Measurements from ENCODE around the gene ANKLE2.

DNA sequence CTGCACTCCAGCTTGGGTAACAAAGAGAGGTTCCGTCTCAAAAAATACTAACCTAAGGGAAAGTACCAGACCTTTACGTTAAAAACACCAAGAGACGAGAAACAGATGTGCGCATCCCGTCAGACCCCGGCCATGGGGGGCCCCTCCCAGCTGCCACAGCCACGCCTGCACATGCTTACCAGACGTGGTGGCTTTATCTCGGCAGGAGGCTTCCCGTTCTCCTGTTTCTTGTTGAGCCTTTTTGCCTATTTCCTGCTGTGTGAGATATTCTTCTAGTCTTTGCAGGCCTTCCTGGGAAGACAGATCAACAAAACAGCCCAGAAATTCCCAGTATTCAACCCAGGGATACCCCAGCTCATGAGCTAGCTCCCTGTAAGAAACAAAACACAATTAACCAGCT is 27.4 kb downstream of the ANKLE2 start:
- TF ChIP-seq, protein P1, sequence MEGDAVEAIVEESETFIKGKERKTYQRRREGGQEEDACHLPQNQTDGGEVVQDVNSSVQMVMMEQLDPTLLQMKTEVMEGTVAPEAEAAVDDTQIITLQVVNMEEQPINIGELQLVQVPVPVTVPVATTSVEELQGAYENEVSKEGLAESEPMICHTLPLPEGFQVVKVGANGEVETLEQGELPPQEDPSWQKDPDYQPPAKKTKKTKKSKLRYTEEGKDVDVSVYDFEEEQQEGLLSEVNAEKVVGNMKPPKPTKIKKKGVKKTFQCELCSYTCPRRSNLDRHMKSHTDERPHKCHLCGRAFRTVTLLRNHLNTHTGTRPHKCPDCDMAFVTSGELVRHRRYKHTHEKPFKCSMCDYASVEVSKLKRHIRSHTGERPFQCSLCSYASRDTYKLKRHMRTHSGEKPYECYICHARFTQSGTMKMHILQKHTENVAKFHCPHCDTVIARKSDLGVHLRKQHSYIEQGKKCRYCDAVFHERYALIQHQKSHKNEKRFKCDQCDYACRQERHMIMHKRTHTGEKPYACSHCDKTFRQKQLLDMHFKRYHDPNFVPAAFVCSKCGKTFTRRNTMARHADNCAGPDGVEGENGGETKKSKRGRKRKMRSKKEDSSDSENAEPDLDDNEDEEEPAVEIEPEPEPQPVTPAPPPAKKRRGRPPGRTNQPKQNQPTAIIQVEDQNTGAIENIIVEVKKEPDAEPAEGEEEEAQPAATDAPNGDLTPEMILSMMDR (IDR thresholded peaks at IDR 0.05; ENCODE audit: insufficient read depth, low read length, poor library complexity, severe bottlenecking), result no peak
- TF ChIP-seq EZH2phosphoT487 (conservative IDR thresholded peaks at IDR 0.05; ENCODE audit: low read length), result no peak

Data from SU-DHL-6 (cell line).